ENCODE measurements around the gene RAB40C.

DNA sequence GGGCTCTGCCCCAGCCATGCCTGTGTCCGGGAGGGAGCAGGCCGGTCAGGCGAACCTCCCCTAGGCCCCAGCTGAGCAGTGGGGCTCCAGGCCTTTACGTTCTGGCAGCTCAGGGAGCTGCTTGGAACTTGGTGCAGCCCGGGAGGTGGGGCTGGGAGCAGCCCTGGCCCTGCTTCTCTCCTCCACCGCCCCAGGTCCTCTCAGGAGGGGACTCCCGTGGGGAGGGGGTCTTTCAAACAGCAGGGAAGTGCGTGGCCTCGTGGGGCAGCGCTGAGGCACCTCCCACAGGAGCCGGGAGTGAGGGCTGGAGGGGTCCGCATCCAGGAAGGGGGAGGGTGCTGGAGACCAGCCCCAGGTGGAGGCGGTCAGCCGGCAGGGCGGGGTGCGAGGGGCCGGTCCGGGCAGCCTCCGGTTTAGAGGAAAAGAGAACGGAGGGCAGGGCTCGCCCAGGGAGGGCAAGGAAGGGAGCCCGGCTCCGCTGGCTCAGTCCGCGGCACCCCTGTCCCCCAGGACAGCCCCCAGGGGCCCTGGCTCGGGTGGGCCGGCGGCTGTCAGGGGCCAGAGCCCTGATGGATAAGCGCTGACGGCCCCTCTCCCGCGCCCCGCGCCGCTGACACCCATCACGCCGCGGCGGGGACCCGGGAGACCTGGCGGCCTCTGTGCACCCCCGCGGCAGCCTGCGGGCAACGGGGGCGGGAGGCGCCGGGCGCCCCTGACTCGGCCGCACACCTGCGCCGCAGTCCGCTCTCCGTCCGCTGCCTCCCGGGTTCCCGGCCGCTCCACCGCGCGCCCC is 30.3 kb upstream of the RAB40C start:
- no peak for TF ChIP-seq RAD21 (IDR thresholded peaks at IDR 0.05; ENCODE audit: insufficient read depth, low read depth, low read length)
- no peak for TF ChIP-seq ZNF24 (IDR thresholded peaks at IDR 0.05)
- TF ChIP-seq, protein P1, sequence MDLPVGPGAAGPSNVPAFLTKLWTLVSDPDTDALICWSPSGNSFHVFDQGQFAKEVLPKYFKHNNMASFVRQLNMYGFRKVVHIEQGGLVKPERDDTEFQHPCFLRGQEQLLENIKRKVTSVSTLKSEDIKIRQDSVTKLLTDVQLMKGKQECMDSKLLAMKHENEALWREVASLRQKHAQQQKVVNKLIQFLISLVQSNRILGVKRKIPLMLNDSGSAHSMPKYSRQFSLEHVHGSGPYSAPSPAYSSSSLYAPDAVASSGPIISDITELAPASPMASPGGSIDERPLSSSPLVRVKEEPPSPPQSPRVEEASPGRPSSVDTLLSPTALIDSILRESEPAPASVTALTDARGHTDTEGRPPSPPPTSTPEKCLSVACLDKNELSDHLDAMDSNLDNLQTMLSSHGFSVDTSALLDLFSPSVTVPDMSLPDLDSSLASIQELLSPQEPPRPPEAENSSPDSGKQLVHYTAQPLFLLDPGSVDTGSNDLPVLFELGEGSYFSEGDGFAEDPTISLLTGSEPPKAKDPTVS (IDR thresholded peaks at IDR 0.05; ENCODE audit: low read depth, low read length), result no peak
- TF ChIP-seq ZNF384 (IDR thresholded peaks at IDR 0.05; ENCODE audit: borderline replicate concordance, low read depth, low read length), result no peak
- TF ChIP-seq, protein P2, sequence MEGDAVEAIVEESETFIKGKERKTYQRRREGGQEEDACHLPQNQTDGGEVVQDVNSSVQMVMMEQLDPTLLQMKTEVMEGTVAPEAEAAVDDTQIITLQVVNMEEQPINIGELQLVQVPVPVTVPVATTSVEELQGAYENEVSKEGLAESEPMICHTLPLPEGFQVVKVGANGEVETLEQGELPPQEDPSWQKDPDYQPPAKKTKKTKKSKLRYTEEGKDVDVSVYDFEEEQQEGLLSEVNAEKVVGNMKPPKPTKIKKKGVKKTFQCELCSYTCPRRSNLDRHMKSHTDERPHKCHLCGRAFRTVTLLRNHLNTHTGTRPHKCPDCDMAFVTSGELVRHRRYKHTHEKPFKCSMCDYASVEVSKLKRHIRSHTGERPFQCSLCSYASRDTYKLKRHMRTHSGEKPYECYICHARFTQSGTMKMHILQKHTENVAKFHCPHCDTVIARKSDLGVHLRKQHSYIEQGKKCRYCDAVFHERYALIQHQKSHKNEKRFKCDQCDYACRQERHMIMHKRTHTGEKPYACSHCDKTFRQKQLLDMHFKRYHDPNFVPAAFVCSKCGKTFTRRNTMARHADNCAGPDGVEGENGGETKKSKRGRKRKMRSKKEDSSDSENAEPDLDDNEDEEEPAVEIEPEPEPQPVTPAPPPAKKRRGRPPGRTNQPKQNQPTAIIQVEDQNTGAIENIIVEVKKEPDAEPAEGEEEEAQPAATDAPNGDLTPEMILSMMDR (IDR thresholded peaks at IDR 0.05 in 2 of 3, conservative IDR thresholded peaks at IDR 0.05 in 1 of 3; ENCODE audit: control insufficient read depth in 2 of 3, extremely low read depth in 1 of 3, insufficient read depth in 1 of 3, low read depth in 3 of 3, low read length in 3 of 3), result no peak
- TF ChIP-seq POLR2A (IDR thresholded peaks at IDR 0.05; ENCODE audit: low read depth, low read length), result no peak
- no peak for TF ChIP-seq POLR2AphosphoS5 (IDR thresholded peaks at IDR 0.05; ENCODE audit: low read length)
